ENCODE measurements around the gene MOB1A.

MOB1A gene

DNA sequence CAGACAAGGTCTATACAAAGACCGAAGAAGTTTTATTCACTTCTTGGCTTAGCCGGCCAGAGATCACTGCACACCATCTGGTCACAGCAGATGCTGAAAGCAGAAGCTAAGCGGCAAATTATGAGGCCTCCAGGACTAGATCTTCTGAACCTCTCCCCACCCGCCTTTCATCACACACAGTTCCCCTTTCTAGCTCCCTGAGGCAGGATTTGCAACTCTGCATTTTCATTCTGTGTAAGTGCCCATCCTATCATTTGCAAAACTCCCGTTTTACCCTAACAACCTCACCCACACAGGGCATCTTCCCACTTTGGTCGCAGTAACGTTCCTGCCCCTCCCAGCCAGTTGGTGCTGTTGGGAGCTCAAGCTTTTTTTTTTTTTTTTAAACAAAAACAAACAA lies 3.1 kb upstream of the MOB1A start:
- H3K36me3 ChIP-seq (ENCODE audit: control insufficient read depth, insufficient read depth, low read length), result peaks cover 1% of the 10 kb centered on the region
- peaks cover 5% of the 10 kb centered on the region for H3K4me1 ChIP-seq (ENCODE audit: control insufficient read depth, insufficient read depth, low read length)
- H3K27ac ChIP-seq (ENCODE audit: low read depth, low read length), result no peak overlapping the region
- H3K9me3 ChIP-seq (ENCODE audit: control insufficient read depth, insufficient read depth, low read depth, low read length), result no peaks in the 10 kb centered on the region
- no peak overlapping the region for H3K4me3 ChIP-seq (ENCODE audit: low read depth, low read length)
- H3K9ac ChIP-seq (ENCODE audit: low read length), result no peak overlapping the region
- no peaks in the 10 kb centered on the region for H3K27me3 ChIP-seq (ENCODE audit: control insufficient read depth, insufficient read depth, low read length)

DNA sequence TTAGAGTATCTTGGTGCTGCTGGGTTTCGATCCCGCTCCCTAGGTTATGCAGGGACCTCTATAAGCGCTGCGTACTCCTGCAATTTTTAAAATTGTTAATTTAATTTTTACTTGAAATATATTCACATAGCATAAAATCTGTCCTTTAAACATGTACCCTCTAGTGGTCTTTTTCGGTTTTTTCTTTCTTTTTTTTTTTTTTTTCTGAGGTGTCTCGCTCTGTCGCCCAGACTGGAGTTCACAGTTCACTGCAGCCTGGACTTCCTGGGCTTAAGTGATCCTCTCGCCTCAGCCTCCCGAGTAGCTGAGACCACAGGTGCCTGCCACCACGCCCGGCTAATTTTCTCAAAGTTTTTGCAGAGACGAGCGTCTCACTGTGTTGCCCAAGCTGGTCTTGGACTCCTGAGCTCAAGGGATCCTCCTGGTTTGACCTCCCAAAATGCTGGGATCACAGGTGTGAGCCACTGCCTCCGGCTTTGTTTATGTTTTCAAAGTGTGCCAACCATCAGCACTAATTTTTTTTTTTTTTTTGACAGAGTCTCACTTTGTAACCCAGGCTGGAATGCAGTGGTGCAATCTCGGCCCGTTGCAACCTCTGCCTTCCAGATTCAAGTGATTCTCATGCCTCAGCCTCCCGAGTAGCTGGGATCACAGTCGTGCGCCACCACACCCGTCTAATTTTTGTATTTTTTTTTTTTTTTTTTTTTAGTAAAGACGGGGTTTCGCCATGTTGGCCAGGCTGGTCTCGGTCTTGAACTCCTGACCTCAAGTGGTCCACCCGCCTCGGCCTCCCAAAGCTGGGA lies 585 bp upstream of the MOB1A start:
- peaks cover 5% of the 10 kb centered on the region for H3K4me1 ChIP-seq (ENCODE audit: control insufficient read depth, insufficient read depth, low read length)
- no peak overlapping the region for H3K27ac ChIP-seq (ENCODE audit: low read depth, low read length)
- H3K36me3 ChIP-seq (ENCODE audit: control insufficient read depth, insufficient read depth, low read length), result peaks cover 8% of the 10 kb centered on the region
- H3K9ac ChIP-seq (ENCODE audit: low read length), result no peak overlapping the region
- H3K9me3 ChIP-seq (ENCODE audit: control insufficient read depth, insufficient read depth, low read depth, low read length), result peaks cover 12% of the 10 kb centered on the region; the same call in 1 of the 2 replicates
- H3K27me3 ChIP-seq (ENCODE audit: control insufficient read depth, insufficient read depth, low read length), result no peaks in the 10 kb centered on the region
- peak overlapping the region; percentile 90 for H3K4me3 ChIP-seq (ENCODE audit: low read depth, low read length)

- peak overlapping the region; percentile 93 for H3K9ac ChIP-seq (ENCODE audit: low read length)
- H3K9me3 ChIP-seq (ENCODE audit: control insufficient read depth, insufficient read depth, low read depth, low read length), result peaks cover 12% of the 10 kb centered on the region; the same call in 1 of the 2 replicates
- H3K4me1 ChIP-seq (ENCODE audit: control insufficient read depth, insufficient read depth, low read length), result peaks cover 5% of the 10 kb centered on the region
- peaks cover 12% of the 10 kb centered on the region for H3K36me3 ChIP-seq (ENCODE audit: control insufficient read depth, insufficient read depth, low read length)
- H3K4me3 ChIP-seq (ENCODE audit: low read depth, low read length), result peak overlapping the region; percentile 90
- peak overlapping the region; percentile 98 for H3K27ac ChIP-seq (ENCODE audit: low read depth, low read length)
- no peaks in the 10 kb centered on the region for H3K27me3 ChIP-seq (ENCODE audit: control insufficient read depth, insufficient read depth, low read length)
Observed at GRCh38 chr2:74177696-74178095, 983 bp downstream of the MOB1A start.

DNA sequence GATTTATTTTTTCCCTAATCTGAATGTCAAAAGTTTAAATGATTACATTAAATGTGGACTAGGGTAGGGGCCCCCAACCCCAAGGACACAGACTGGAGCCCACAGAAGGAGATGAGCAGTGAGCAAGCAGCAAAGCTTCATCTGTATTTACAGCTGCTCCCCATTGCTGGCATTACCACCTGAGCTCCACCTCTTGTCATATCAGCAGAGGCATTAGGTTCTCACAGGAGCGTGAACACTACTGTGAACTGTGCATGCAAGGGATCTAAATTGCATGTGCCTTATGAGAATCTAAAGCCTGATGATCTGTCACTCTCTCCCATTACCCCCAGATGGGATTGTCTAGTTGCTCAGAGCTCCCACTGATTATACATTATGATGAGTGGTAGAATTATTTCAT lies 3.8 kb downstream of the MOB1A start:
- no peak overlapping the region for H3K27ac ChIP-seq (ENCODE audit: low read depth, low read length)
- no peaks in the 10 kb centered on the region for H3K4me1 ChIP-seq (ENCODE audit: control insufficient read depth, insufficient read depth, low read length)
- peaks cover 12% of the 10 kb centered on the region; the same call in 1 of the 2 replicates for H3K9me3 ChIP-seq (ENCODE audit: control insufficient read depth, insufficient read depth, low read depth, low read length)
- H3K4me3 ChIP-seq (ENCODE audit: low read depth, low read length), result no peak overlapping the region
- H3K27me3 ChIP-seq (ENCODE audit: control insufficient read depth, insufficient read depth, low read length), result no peaks in the 10 kb centered on the region
- H3K36me3 ChIP-seq (ENCODE audit: control insufficient read depth, insufficient read depth, low read length), result peaks cover 35% of the 10 kb centered on the region
- H3K9ac ChIP-seq (ENCODE audit: low read length), result no peak overlapping the region

DNA sequence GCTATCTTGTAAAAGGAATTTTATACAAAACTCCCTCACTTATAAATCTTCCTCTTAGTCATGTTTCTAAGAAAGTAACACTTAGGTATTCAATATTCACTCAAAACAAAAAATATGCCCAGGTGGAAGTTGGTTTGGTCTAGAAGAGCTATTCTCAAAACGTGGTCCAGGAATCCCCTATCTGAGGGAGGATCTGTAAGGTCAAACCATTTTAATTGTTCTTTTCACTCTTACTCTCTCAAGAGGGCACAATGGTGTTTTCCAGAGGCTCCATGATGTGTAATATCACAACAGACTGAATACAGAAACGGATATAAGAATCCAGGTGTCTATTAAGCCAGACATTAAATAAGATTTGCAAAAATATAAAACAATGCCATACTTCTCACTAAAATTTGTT lies 9.9 kb downstream of the MOB1A start:
- peaks cover 87% of the 10 kb centered on the region for H3K36me3 ChIP-seq (ENCODE audit: control insufficient read depth, insufficient read depth, low read length)
- H3K9ac ChIP-seq (ENCODE audit: low read length), result no peak overlapping the region
- H3K4me1 ChIP-seq (ENCODE audit: control insufficient read depth, insufficient read depth, low read length), result no peaks in the 10 kb centered on the region
- H3K9me3 ChIP-seq (ENCODE audit: control insufficient read depth, insufficient read depth, low read depth, low read length), result no peaks in the 10 kb centered on the region
- no peaks in the 10 kb centered on the region for H3K27me3 ChIP-seq (ENCODE audit: control insufficient read depth, insufficient read depth, low read length)
- no peak overlapping the region for H3K4me3 ChIP-seq (ENCODE audit: low read depth, low read length)
- H3K27ac ChIP-seq (ENCODE audit: low read depth, low read length), result no peak overlapping the region

DNA sequence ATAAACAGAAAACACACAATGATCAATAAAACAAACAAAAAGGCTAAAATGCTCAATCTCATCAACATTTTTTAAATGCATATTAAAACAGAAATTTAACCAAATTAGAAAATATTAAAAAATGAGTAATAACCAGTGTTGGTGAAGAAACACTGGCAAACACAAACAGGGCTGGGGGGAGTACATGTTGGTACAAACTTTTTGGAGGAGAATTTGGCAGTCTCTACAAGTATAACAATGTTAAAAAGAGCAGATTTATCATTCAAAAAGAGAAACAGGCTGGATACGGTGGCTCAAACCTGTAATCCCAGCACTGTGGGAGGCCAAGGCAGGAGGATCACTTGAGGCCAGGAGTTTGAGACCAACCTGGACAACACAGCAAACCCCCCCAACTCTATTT lies 13.9 kb downstream of the MOB1A start:
- Histone ChIP-seq H3K27ac (ENCODE audit: low read depth, low read length) (no peak overlapping the region), H3K4me1 (ENCODE audit: control insufficient read depth, insufficient read depth, low read length) (no peaks in the 10 kb centered on the region), H3K36me3 (ENCODE audit: control insufficient read depth, insufficient read depth, low read length) (peaks cover 90% of the 10 kb centered on the region)

DNA sequence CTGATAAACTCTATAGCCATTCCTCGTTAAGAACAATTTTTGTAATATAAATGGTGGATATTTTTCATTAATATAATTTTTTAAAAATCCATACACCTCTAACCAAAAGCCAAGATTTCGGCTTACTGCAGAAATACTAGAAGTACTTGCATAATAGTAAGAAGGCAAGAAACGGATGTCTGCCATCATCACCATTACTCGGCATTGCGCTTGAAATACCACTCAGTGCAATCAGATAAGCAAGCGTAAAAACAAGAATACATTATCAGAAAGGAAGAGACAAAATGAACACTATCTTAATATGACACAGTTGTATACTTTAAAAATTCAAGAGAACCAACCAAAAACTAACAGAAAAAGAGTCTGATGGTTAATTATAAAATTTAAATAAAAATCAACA lies 15.7 kb downstream of the MOB1A start:
- peaks cover 88% of the 10 kb centered on the region for H3K36me3 ChIP-seq (ENCODE audit: control insufficient read depth, insufficient read depth, low read length)
- H3K4me3 ChIP-seq (ENCODE audit: low read depth, low read length), result no peak overlapping the region
- H3K27ac ChIP-seq (ENCODE audit: low read depth, low read length), result no peak overlapping the region
- H3K9ac ChIP-seq (ENCODE audit: low read length), result no peak overlapping the region
- no peaks in the 10 kb centered on the region for H3K9me3 ChIP-seq (ENCODE audit: control insufficient read depth, insufficient read depth, low read depth, low read length)
- no peaks in the 10 kb centered on the region for H3K27me3 ChIP-seq (ENCODE audit: control insufficient read depth, insufficient read depth, low read length)
- no peaks in the 10 kb centered on the region for H3K4me1 ChIP-seq (ENCODE audit: control insufficient read depth, insufficient read depth, low read length)

More for the DNA sequence above, 13.9 kb downstream of the MOB1A start:
- no peak overlapping the region for H3K9ac ChIP-seq (ENCODE audit: low read length)
- no peak overlapping the region for H3K4me3 ChIP-seq (ENCODE audit: low read depth, low read length)
- H3K27me3 ChIP-seq (ENCODE audit: control insufficient read depth, insufficient read depth, low read length), result no peaks in the 10 kb centered on the region
- no peaks in the 10 kb centered on the region for H3K9me3 ChIP-seq (ENCODE audit: control insufficient read depth, insufficient read depth, low read depth, low read length)

DNA sequence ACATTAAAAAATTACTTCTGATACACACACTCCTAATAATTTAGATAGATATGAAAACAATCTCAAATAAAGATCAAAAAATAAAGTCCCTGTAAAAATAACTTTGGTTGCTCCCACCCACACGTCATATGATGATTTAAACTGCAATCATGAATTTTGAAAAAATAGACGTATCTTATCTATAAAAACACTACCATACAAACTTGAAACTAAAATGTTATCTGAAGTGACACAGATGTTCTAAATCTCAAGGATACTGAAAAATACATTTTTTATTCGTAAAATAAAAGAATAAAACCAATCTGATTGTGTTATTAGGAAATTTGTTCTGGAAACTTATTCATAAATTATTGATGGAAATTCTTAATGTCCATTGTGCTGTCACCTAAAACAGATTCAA lies 22.8 kb downstream of the MOB1A start:
- H3K9ac ChIP-seq (ENCODE audit: low read length), result no peak overlapping the region
- peaks cover 69% of the 10 kb centered on the region for H3K36me3 ChIP-seq (ENCODE audit: control insufficient read depth, insufficient read depth, low read length)
- H3K27me3 ChIP-seq (ENCODE audit: control insufficient read depth, insufficient read depth, low read length), result no peaks in the 10 kb centered on the region
- no peaks in the 10 kb centered on the region for H3K4me1 ChIP-seq (ENCODE audit: control insufficient read depth, insufficient read depth, low read length)
- H3K4me3 ChIP-seq (ENCODE audit: low read depth, low read length), result no peak overlapping the region
- H3K9me3 ChIP-seq (ENCODE audit: control insufficient read depth, insufficient read depth, low read depth, low read length), result no peaks in the 10 kb centered on the region
- no peak overlapping the region for H3K27ac ChIP-seq (ENCODE audit: low read depth, low read length)

DNA sequence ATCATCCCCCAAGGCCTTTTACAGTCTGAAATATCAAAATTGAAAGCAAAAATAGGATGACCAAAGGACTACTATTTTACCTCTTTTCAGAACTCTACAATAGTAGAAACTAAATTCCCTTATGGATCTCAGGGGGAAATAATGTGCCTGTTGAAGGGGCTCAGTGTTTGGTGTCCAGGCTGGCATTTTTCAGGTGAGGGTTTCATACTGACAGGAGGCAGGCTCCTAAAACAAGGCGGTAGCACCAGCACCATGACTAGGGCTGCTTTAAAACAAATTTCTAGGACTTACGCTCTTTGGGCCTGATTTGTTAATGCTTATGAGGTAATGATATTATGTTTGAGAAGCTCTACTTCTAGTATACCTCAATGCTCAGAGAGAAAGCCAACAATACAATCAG lies 25.7 kb downstream of the MOB1A start:
- peaks cover 51% of the 10 kb centered on the region for H3K36me3 ChIP-seq (ENCODE audit: control insufficient read depth, insufficient read depth, low read length)

DNA sequence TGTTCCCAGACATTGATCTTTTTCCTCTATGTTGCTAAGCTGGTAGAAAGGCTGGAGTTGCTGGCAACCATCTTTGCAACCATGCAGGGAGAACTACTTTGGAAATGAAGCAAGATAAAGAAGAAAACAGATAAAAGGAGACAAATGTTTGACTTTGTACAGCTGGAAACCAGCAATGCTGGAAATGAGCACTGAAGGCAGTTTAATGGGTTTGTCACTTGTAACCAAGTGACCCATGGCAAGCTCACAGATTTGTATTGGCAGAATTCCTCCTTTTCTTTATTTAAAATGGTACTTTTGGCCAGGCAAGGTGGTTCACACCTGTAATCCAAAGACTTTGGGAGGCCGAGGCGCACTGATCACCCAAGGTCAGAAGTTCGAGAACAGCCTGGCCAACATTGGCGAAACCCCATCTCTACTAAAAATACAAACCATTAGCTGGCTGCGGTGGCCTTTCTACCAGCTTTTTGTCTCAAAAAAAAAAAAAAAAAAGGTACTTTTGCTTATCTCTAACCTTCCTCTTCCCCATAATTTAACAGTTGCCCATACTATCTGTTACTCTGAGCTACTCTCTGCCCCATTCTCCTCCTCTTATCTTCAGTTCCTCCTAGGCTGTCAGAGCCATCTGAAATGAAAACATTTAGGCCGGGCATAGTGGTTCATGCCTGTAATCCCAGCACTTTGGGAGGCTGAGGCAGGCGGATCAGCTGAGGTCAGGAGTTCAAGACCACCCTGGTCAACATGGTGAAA lies 28.9 kb downstream of the MOB1A start:
- Histone ChIP-seq H3K27me3 (ENCODE audit: control insufficient read depth, insufficient read depth, low read length) (no peaks in the 10 kb centered on the region), H3K27ac (ENCODE audit: low read depth, low read length) (no peak overlapping the region), H3K4me1 (ENCODE audit: control insufficient read depth, insufficient read depth, low read length) (peaks cover 10% of the 10 kb centered on the region; the same call in 1 of the 2 replicates), H3K4me3 (ENCODE audit: low read depth, low read length) (no peak overlapping the region), H3K9ac (ENCODE audit: low read length) (no peak overlapping the region), H3K9me3 (ENCODE audit: control insufficient read depth, insufficient read depth, low read depth, low read length) (no peaks in the 10 kb centered on the region), H3K36me3 (ENCODE audit: control insufficient read depth, insufficient read depth, low read length) (peaks cover 23% of the 10 kb centered on the region)

More for the DNA sequence above, 25.7 kb downstream of the MOB1A start:
- Histone ChIP-seq H3K27ac (ENCODE audit: low read depth, low read length) (no peak overlapping the region), H3K9me3 (ENCODE audit: control insufficient read depth, insufficient read depth, low read depth, low read length) (no peaks in the 10 kb centered on the region), H3K4me3 (ENCODE audit: low read depth, low read length) (no peak overlapping the region), H3K27me3 (ENCODE audit: control insufficient read depth, insufficient read depth, low read length) (no peaks in the 10 kb centered on the region), H3K9ac (ENCODE audit: low read length) (no peak overlapping the region), H3K4me1 (ENCODE audit: control insufficient read depth, insufficient read depth, low read length) (peaks cover 6% of the 10 kb centered on the region; the same call in 1 of the 2 replicates)

GRCh38 chr2:74149247-74149525 lies 29.5 kb downstream of the MOB1A start:
- peaks cover 23% of the 10 kb centered on the region for H3K36me3 ChIP-seq (ENCODE audit: control insufficient read depth, insufficient read depth, low read length)
- H3K27ac ChIP-seq (ENCODE audit: low read depth, low read length), result no peak overlapping the region
- H3K4me1 ChIP-seq (ENCODE audit: control insufficient read depth, insufficient read depth, low read length), result peaks cover 10% of the 10 kb centered on the region; the same call in 1 of the 2 replicates
- H3K9me3 ChIP-seq (ENCODE audit: control insufficient read depth, insufficient read depth, low read depth, low read length), result no peaks in the 10 kb centered on the region
- 0 out of 2 replicates have a peak overlapping the region, but pooled peaks have one; percentile 69 for H3K4me3 ChIP-seq (ENCODE audit: low read depth, low read length)
- H3K9ac ChIP-seq (ENCODE audit: low read length), result no peak overlapping the region
- H3K27me3 ChIP-seq (ENCODE audit: control insufficient read depth, insufficient read depth, low read length), result no peaks in the 10 kb centered on the region

Data from HUES6 (cell line).